Ovary (tissue), 9 donors: ENCODE results near the gene ALDH3A1. TPM values are rescaled to one million over a fixed set of nuclear protein-coding genes. Genes with fewer than 3 reads are reported as not detected.
A peak's percentile ranks its signal among the peaks of the same experiment; 100 is the strongest.

Source experiments
- DNase-seq, 5 donors: peaks; one replicate each; pipeline ENCODE4 v3.0.0-alpha.2; 2019 to 2020
- H3K27ac ChIP-seq, 2 donors: fragments of 200-600 bp; one replicate each; pipeline versions ENCODE4 v1.5.1 to v1.8.0; 2019 to 2022
- H3K27me3 ChIP-seq: fragments of 200-600 bp; one replicate; pipeline ENCODE4 v1.8.0; 2022
- H3K36me3 ChIP-seq: fragments of 200-600 bp; sonication (generic); one replicate; pipeline ENCODE4 v1.5.1; 2019
- H3K4me1 ChIP-seq: one replicate; pipeline ENCODE4 v1.8.1; 2013; ENCODE audit warnings: mild to moderate bottlenecking, moderate library complexity; ENCODE audit not compliant: insufficient read depth
- H3K4me3 ChIP-seq: fragments of 200-600 bp; sonication (generic); one replicate; pipeline ENCODE4 v1.5.1; 2017
- H3K9me3 ChIP-seq, 2 donors: fragments of 200-600 bp in 1 of 2; sonication (generic) in 1 of 2; one replicate each; pipeline versions ENCODE4 v1.5.1 to v1.8.1; 2013 to 2019; ENCODE audit warnings: mild to moderate bottlenecking in 1 of 2, moderate library complexity in 1 of 2
- CTCF ChIP-seq, 3 donors: fragments of 450-650 bp in 2 of 3; fragments of 200-600 bp in 1 of 3; IDR thresholded peaks; one replicate each; pipeline versions ENCODE4 v1.5.1 to v1.8.0; 2016 to 2022; ENCODE audit warnings: antibody characterized with exemption in 3 of 3, mild to moderate bottlenecking in 1 of 3
- EP300 ChIP-seq: sonication (generic); formaldehyde crosslinking; IDR thresholded peaks from one replicate; pipeline ENCODE4 v1.6.1; 2017; ENCODE audit warnings: antibody characterized with exemption
- POLR2A ChIP-seq: fragments of 450-650 bp; IDR thresholded peaks from one replicate; pipeline ENCODE4 v1.6.1; 2017; ENCODE audit warnings: antibody characterized with exemption, mild to moderate bottlenecking, moderate library complexity
- WGBS, 3 donors: extraction: QIAGEN DNeasy Blood & Tissue Kit in 1 of 3; methylation state at CpG; one replicate each; pipeline versions ENCODE4 v1.1.5 to v1.1.7; 2013 to 2017; 5-methylcytosine and 5-hydroxymethylcytosine counted together
- intact Hi-C, 4 donors: fragments of 100-400 bp; cut with DNase I; formaldehyde crosslinking; loops; one replicate each; pipeline versions ENCODE4 v1.11.0 to v1.15.1; 2022 to 2023
- polyA plus RNA-seq, 2 donors: library from polyadenylated mRNA; stranded (reverse); fragments of 200-250 nt in 1 of 2; fragments of 350-450 nt in 1 of 2; fragmentation: Illumina TruSeq in 1 of 2; extraction: RNeasy Lipid Tissue Mini Kit (QIAGEN cat#74804) in 1 of 2; gene quantifications; one replicate each; pipeline ENCODE4 v1.2.3, GENCODE V29; 2013 to 2014
- total RNA-seq, 7 donors: library from RNA; depleted of rRNA in 2 of 7; stranded (reverse); fragments of >200 nt in 2 of 7; fragmentation: NEBNext Ultra II Directional in 3 of 7; extraction: Animal tissue kit (Norgen Biotek cat#: 25700) in 3 of 7; gene quantifications; one replicate each; pipeline versions ENCODE4 v1.1.0 to v1.2.4, GENCODE V29; 2016 to 2023
- donor health status: DM: no; HTN: no; CAD: no; lungs with moderate emphysema.
- donor health status: DM: no; HTN: no; CAD: no.
- donor health status: Bipolar disorder and iron deficiency.
- donor health status: DM: yes; HTN: yes; CAD: no.
- donor health status: DM: no; HTN: no; CAD: no.
- donor health status: DM: yes; HTN: yes; CAD: no.

ALDH3A1 gene
- total and polyA plus RNA-seq, 9 donors, result 0.17 to 12.8 (median 0.87) TPM; not detected in 3

- no peak overlapping the region for H3K4me3 ChIP-seq
These were observed 7.2 kb downstream of the ALDH3A1 start for GRCh38 chr17:19740933-19741332.

GRCh38 chr17:19739241-19740201, 8.6 kb downstream of the ALDH3A1 start:
- Histone ChIP-seq H3K9me3 (no peaks in the 10 kb centered on the region), H3K4me3 (no peak overlapping the region), H3K27me3 (no peaks in the 10 kb centered on the region), H3K4me1 (peaks cover 9% of the 10 kb centered on the region), H3K36me3 (no peaks in the 10 kb centered on the region), H3K27ac (no peak overlapping the region)
- WGBS, 3 donors, result 87 to 89% (median 87%) methylated on average over 26 of the region's 26 CpGs
- intact Hi-C loops, result loop anchor here in 1 of 4 donors (10.0 kb wide), 1 partner anchor 95 kb away; the partner anchor contains the start of gene ALDH3A2
- peak in 1 of 5 donors; percentile 26 for DNase-seq
- no peak for TF ChIP-seq EP300
- no peak for TF ChIP-seq POLR2A
- TF ChIP-seq CTCF (IDR thresholded peaks at IDR 0.05), result no peak

More at GRCh38 chr17:19740933-19741332, 7.2 kb downstream of the ALDH3A1 start:
- Histone ChIP-seq H3K9me3 (no peaks in the 10 kb centered on the region), H3K4me1 (peaks cover 11% of the 10 kb centered on the region), H3K36me3 (no peaks in the 10 kb centered on the region), H3K27me3 (no peaks in the 10 kb centered on the region), H3K27ac (no peak overlapping the region)
- 85 to 88% (median 86%) methylated on average over 7 of the region's 7 CpGs for WGBS, 3 donors
- no peak for TF ChIP-seq POLR2A
- no peak for TF ChIP-seq EP300
- no peak for TF ChIP-seq CTCF (IDR thresholded peaks at IDR 0.05)
- intact Hi-C loops, result loop anchor here in 1 of 4 donors (10.0 kb wide), 1 partner anchor 96 kb away; the partner anchor contains the start of gene ALDH3A2
- no peak for DNase-seq

GRCh38 chr17:19738757-19739156, 9.3 kb downstream of the ALDH3A1 start:
- Histone ChIP-seq H3K27ac (no peak overlapping the region), H3K4me3 (no peak overlapping the region), H3K9me3 (no peaks in the 10 kb centered on the region), H3K36me3 (no peaks in the 10 kb centered on the region), H3K27me3 (no peaks in the 10 kb centered on the region), H3K4me1 (peaks cover 9% of the 10 kb centered on the region)
- WGBS, 3 donors, result 93 to 94% (median 94%) methylated on average over 9 of the region's 9 CpGs
- intact Hi-C loops, result no loop called here
- no peak for TF ChIP-seq CTCF (IDR thresholded peaks at IDR 0.05)
- no peak for TF ChIP-seq EP300
- no peak for TF ChIP-seq POLR2A
- DNase-seq, result no peak

GRCh38 chr17:19738073-19738449, 10.0 kb downstream of the ALDH3A1 start:
- H3K4me1 ChIP-seq, result peaks cover 9% of the 10 kb centered on the region
- intact Hi-C loops, result no loop called here
- no peak for TF ChIP-seq CTCF (IDR thresholded peaks at IDR 0.05)
- no peak for TF ChIP-seq EP300
- TF ChIP-seq POLR2A, result no peak
- H3K27me3 ChIP-seq, result no peaks in the 10 kb centered on the region
- H3K4me3 ChIP-seq, result no peak overlapping the region
- no peaks in the 10 kb centered on the region for H3K9me3 ChIP-seq
- 92 to 96% (median 94%) methylated on average over 14 of the region's 14 CpGs for WGBS, 3 donors
- H3K27ac ChIP-seq, result no peak overlapping the region
- no peaks in the 10 kb centered on the region for H3K36me3 ChIP-seq
- no peak for DNase-seq
